Nucleus accumbens (tissue), 56 donors: ENCODE data around the gene NDUFB4.

Source experiments
- DNase-seq, 56 donors: peaks; one replicate each; lab custom pipeline; 2025; lab: John Stamatoyannopoulos, UW

NDUFB4 gene

GRCh38 chr3:120596116-120596852 lies at the start of gene NDUFB4:
Gene NDUFB4 (plus strand): TSS chr3:120596336. CDS start chr3:120596360, 24 bp downstream.
- DNase-seq: peak; percentile 65 to 98 (median 94)

- no peak for DNase-seq
These were observed 45.6 kb upstream of the NDUFB4 start for GRCh38 chr3:120550546-120550945.

GRCh38 chr3:120552184-120553172 lies 43.7 kb upstream of the NDUFB4 start:
- DNase-seq: no peak

- no peak for DNase-seq
These were observed 41.1 kb upstream of the NDUFB4 start for GRCh38 chr3:120554812-120555606.

- no peak for DNase-seq
These were observed 40.3 kb upstream of the NDUFB4 start for GRCh38 chr3:120555657-120556509.

- no peak for DNase-seq
These were observed 39.0 kb upstream of the NDUFB4 start for GRCh38 chr3:120557115-120557514.

GRCh38 chr3:120558771-120559241 lies 37.3 kb upstream of the NDUFB4 start:
- DNase-seq: peak in 53 of 56 donors; percentile 23 to 92 (median 72)

- DNase-seq: peak in 9 of 56 donors; percentile 37 to 74 (median 51)
These were observed 36.7 kb upstream of the NDUFB4 start for GRCh38 chr3:120559242-120560061.

- DNase-seq: no peak
These were observed 35.6 kb upstream of the NDUFB4 start for GRCh38 chr3:120560304-120561250.

- DNase-seq: peak in 42 of 56 donors; percentile 8 to 89 (median 40)
These were observed 34.7 kb upstream of the NDUFB4 start for GRCh38 chr3:120561251-120562045.

GRCh38 chr3:120563356-120564022 lies 32.6 kb upstream of the NDUFB4 start:
- no peak for DNase-seq

GRCh38 chr3:120566243-120566975 lies 29.7 kb upstream of the NDUFB4 start:
- DNase-seq: peak in 27 of 56 donors; percentile 4 to 75 (median 24)

- DNase-seq: peak in 14 of 56 donors; percentile 2 to 66 (median 14)
These were observed 28.6 kb upstream of the NDUFB4 start for GRCh38 chr3:120567370-120568201.

- peak in 1 of 56 donors; percentile 39 for DNase-seq
These were observed 28.0 kb upstream of the NDUFB4 start for GRCh38 chr3:120568202-120568531.
